Measurements from ENCODE around the gene GPC5. TPM values are rescaled to one million over a fixed set of nuclear protein-coding genes. Genes with fewer than 3 reads are reported as not detected.

The GPC5 gene
- total and polyA plus RNA-seq, 9 of the 15 experiments (the other 6 are each of a cell fraction or from before 2014, with no cell fraction given), result 0.18 to 0.27 TPM; not detected in 7

DNA sequence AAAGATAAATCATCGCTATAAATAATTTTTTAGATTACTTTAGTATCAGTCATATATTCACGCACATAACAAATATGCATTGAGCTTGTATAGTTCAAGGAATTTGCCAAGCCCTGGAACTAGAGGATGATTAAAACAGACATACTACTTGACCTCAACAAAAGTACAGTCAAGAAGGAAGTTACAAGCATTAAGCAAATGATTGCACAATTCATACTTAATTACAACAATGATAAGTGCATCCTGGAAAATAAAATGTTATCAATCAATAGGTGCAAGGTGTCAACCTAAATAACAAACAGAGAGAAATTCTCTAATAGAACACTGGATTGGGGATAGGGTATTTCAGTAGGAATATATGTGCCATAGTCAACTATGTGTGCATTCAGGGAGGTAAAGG is 491.2 kb downstream of the GPC5 start:
- DNase-seq (ENCODE audit: extremely low read depth in 1 of 4, low spot score in 3 of 4) (no peak), ATAC-seq (no peak), FAIRE-seq (no peak)
- Histone ChIP-seq H3K9ac (ENCODE audit: insufficient read depth in 1 of 2, low read depth in 2 of 2, low read length in 2 of 2) (no peak overlapping the region), H3K9me3 (replicated peaks; ENCODE audit: control insufficient read depth, insufficient read depth, low read depth, low read length) (no peaks in the 10 kb centered on the region), H3K9me1 (ENCODE audit: control insufficient read depth, insufficient read depth, low read length) (no peaks in the 10 kb centered on the region), H3K27me3 (ENCODE audit: control insufficient read depth in 2 of 2, insufficient read depth in 2 of 2, low read length in 2 of 2) (no peaks in the 10 kb centered on the region), H3K4me1 (replicated peaks in 1 of 2; ENCODE audit: control insufficient read depth in 2 of 2, insufficient read depth in 2 of 2, low read length in 2 of 2) (no peaks in the 10 kb centered on the region), H2AFZ (ENCODE audit: low read depth, low read length) (no peak overlapping the region), H3K36me3 (ENCODE audit: control insufficient read depth, insufficient read depth, low read length) (no peaks in the 10 kb centered on the region), H4K20me1 (replicated peaks; ENCODE audit: control insufficient read depth, insufficient read depth, low read length) (no peaks in the 10 kb centered on the region), H3K4me3 (no peak overlapping the region), H3K27ac (ENCODE audit: extremely low read depth, low read depth, low read length) (no peak overlapping the region), H3K79me2 (ENCODE audit: control insufficient read depth, insufficient read depth, low read length) (no peaks in the 10 kb centered on the region), H3K4me2 (ENCODE audit: insufficient read depth, low read length) (no peak overlapping the region)
- in situ Hi-C loops (cut with MboI) (no loop called here), intact Hi-C loops (cut with micrococcal nuclease) (no loop called here)
- CTCF ChIA-PET (ENCODE audit: low intra/inter-chr PET ratio), result no interaction called here
- POLR2A ChIA-PET, result no interaction called here
- WGBS (ENCODE audit: insufficient coverage, low coverage, missing lambda C conversion rate), result 0% methylated on average over 2 of the region's 2 CpGs
- TF ChIP-seq NFE2L1 (tag; IDR thresholded peaks at IDR 0.05; ENCODE audit: borderline replicate concordance, low read depth) (no peak), KDM1A (IDR thresholded peaks at IDR 0.05) (no peak), ZNF232 (CRISPR knock-in tag; IDR thresholded peaks at IDR 0.05) (no peak), NR1H2 (CRISPR knock-in tag; IDR thresholded peaks at IDR 0.05) (no peak), KLF10 (CRISPR knock-in tag; IDR thresholded peaks at IDR 0.05) (no peak), CAMTA2 (CRISPR knock-in tag; conservative IDR thresholded peaks at IDR 0.05) (no peak), SMAD1 (IDR thresholded peaks at IDR 0.05; ENCODE audit: low read depth, low read length, partially characterized antibody) (no peak), RBFOX2 (IDR thresholded peaks at IDR 0.05; ENCODE audit: low read depth, low read length) (no peak), ZNF311 (CRISPR knock-in tag; IDR thresholded peaks at IDR 0.05) (no peak), ZNF212 (CRISPR knock-in tag; IDR thresholded peaks at IDR 0.05) (no peak)
- TF ChIP-seq, protein P1, sequence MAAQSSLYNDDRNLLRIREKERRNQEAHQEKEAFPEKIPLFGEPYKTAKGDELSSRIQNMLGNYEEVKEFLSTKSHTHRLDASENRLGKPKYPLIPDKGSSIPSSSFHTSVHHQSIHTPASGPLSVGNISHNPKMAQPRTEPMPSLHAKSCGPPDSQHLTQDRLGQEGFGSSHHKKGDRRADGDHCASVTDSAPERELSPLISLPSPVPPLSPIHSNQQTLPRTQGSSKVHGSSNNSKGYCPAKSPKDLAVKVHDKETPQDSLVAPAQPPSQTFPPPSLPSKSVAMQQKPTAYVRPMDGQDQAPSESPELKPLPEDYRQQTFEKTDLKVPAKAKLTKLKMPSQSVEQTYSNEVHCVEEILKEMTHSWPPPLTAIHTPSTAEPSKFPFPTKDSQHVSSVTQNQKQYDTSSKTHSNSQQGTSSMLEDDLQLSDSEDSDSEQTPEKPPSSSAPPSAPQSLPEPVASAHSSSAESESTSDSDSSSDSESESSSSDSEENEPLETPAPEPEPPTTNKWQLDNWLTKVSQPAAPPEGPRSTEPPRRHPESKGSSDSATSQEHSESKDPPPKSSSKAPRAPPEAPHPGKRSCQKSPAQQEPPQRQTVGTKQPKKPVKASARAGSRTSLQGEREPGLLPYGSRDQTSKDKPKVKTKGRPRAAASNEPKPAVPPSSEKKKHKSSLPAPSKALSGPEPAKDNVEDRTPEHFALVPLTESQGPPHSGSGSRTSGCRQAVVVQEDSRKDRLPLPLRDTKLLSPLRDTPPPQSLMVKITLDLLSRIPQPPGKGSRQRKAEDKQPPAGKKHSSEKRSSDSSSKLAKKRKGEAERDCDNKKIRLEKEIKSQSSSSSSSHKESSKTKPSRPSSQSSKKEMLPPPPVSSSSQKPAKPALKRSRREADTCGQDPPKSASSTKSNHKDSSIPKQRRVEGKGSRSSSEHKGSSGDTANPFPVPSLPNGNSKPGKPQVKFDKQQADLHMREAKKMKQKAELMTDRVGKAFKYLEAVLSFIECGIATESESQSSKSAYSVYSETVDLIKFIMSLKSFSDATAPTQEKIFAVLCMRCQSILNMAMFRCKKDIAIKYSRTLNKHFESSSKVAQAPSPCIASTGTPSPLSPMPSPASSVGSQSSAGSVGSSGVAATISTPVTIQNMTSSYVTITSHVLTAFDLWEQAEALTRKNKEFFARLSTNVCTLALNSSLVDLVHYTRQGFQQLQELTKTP (IDR thresholded peaks at IDR 0.05; ENCODE audit: low read depth in 1 of 2, partially characterized antibody in 2 of 2), result no peak
- TF ChIP-seq, protein P2, sequence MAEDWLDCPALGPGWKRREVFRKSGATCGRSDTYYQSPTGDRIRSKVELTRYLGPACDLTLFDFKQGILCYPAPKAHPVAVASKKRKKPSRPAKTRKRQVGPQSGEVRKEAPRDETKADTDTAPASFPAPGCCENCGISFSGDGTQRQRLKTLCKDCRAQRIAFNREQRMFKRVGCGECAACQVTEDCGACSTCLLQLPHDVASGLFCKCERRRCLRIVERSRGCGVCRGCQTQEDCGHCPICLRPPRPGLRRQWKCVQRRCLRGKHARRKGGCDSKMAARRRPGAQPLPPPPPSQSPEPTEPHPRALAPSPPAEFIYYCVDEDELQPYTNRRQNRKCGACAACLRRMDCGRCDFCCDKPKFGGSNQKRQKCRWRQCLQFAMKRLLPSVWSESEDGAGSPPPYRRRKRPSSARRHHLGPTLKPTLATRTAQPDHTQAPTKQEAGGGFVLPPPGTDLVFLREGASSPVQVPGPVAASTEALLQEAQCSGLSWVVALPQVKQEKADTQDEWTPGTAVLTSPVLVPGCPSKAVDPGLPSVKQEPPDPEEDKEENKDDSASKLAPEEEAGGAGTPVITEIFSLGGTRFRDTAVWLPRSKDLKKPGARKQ (CRISPR knock-in tag; IDR thresholded peaks at IDR 0.05), result no peak
- TF ChIP-seq, protein P3, sequence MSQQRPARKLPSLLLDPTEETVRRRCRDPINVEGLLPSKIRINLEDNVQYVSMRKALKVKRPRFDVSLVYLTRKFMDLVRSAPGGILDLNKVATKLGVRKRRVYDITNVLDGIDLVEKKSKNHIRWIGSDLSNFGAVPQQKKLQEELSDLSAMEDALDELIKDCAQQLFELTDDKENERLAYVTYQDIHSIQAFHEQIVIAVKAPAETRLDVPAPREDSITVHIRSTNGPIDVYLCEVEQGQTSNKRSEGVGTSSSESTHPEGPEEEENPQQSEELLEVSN (IDR thresholded peaks at IDR 0.05; ENCODE audit: borderline replicate concordance in 1 of 2, extremely low read depth in 1 of 2, insufficient read depth in 1 of 2, insufficient read length in 1 of 2, low read depth in 1 of 2, low read length in 1 of 2, poor library complexity in 1 of 2, severe bottlenecking in 1 of 2), result no peak
- TF ChIP-seq, protein P4, sequence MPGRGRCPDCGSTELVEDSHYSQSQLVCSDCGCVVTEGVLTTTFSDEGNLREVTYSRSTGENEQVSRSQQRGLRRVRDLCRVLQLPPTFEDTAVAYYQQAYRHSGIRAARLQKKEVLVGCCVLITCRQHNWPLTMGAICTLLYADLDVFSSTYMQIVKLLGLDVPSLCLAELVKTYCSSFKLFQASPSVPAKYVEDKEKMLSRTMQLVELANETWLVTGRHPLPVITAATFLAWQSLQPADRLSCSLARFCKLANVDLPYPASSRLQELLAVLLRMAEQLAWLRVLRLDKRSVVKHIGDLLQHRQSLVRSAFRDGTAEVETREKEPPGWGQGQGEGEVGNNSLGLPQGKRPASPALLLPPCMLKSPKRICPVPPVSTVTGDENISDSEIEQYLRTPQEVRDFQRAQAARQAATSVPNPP (IDR thresholded peaks at IDR 0.05; ENCODE audit: borderline replicate concordance, insufficient read depth, insufficient read length), result no peak
- no TSS peak for BruUV-seq (replicated peaks)
